A549 (cell line): Measurements from ENCODE around the gene ATP2C1. TPM values are rescaled to one million over a fixed set of nuclear protein-coding genes. Genes with fewer than 3 reads are reported as not detected.

ENCODE experiments used
- ATAC-seq, 2 experiments: fragments of 200-7000 bp in 1 of 2; fragments of >200 bp in 1 of 2; cut with Nextera tagmentation in 1 of 2; cut with Tn5 transposase in 1 of 2; 3 replicates each; pipeline versions ENCODE4 v1.8.0 to v1.9.1; 2018 to 2020; ENCODE audit warnings: mild to moderate bottlenecking in 1 of 2, moderate library complexity in 1 of 2
- CTCF ChIA-PET: fragments of 300-600 bp; sonication (Branson Sonifier 250); formaldehyde crosslinking; extraction: SDS; loops from one replicate; lab custom pipeline; 2021; ENCODE audit warnings: antibody characterized with exemption, inconsistent platforms; lab: Yijun Ruan, JAX
- POLR2A ChIA-PET: fragments of 350-600 bp; formaldehyde crosslinking; extraction: SDS; loops from one replicate; lab custom pipeline; 2021; ENCODE audit warnings: antibody characterized with exemption, inconsistent platforms; lab: Yijun Ruan, JAX
- DNase-seq, 2 experiments: peaks; one replicate each; pipeline versions ENCODE4 v3.0.0 to v3.0.0-alpha.2; 2011 to 2016; ENCODE audit warnings: low read depth in 1 of 2, low spot score in 1 of 2
- FAIRE-seq: peaks from 2 replicates; lab custom pipeline; 2011; peaks lifted over from hg19 to GRCh38; lab: Jason Lieb, UNC
- H3K27ac ChIP-seq, 2 experiments: fragments of >200 bp; sonication (Bioruptor Twin); formaldehyde crosslinking; 3 replicates each; pipeline ENCODE4 v1.5.1; 2016 to 2017
- H3K4me1 ChIP-seq: fragments of >200 bp; sonication (Bioruptor Twin); formaldehyde crosslinking; 3 replicates; pipeline ENCODE4 v1.6.1; 2016
- H3K4me2 ChIP-seq: fragments of >200 bp; sonication (Bioruptor Twin); formaldehyde crosslinking; 3 replicates; pipeline ENCODE4 v1.6.1; 2016
- H3K4me3 ChIP-seq: fragments of >200 bp; sonication (Bioruptor Twin); formaldehyde crosslinking; 3 replicates; pipeline ENCODE4 v1.5.1; 2016
- H3K9me3 ChIP-seq: fragments of >200 bp; sonication (Bioruptor Twin); formaldehyde crosslinking; 3 replicates; pipeline ENCODE4 v1.6.1; 2016
- BCL3 ChIP-seq: fragments of >200 bp; sonication (Bioruptor Twin); formaldehyde crosslinking; IDR thresholded peaks from 3 replicates; pipeline ENCODE4 v1.6.1; 2016
- BHLHE40 ChIP-seq: IDR thresholded peaks from 2 replicates; pipeline ENCODE4 v1.6.1; 2012; ENCODE audit warnings: low read depth, low read length, inconsistent platforms
- CBX2 ChIP-seq: fragments of 200-600 bp; sonication (generic); IDR thresholded peaks from 2 replicates; pipeline ENCODE4 v1.6.1; 2016; ENCODE audit warnings: low read depth, mild to moderate bottlenecking, borderline replicate concordance
- CBX8 ChIP-seq: fragments of 200-600 bp; sonication (generic); IDR thresholded peaks from 2 replicates; pipeline ENCODE4 v1.6.1; 2016
- CEBPB ChIP-seq, 2 experiments: fragments of >200 bp in 1 of 2; sonication (Bioruptor Twin) in 1 of 2; formaldehyde crosslinking in 1 of 2; IDR thresholded peaks; 2 replicates each; pipeline ENCODE4 v1.6.1; 2012 to 2016
- CHD2 ChIP-seq: fragments of 150-350 bp; IDR thresholded peaks from 2 replicates; pipeline ENCODE4 v1.6.1; 2014; ENCODE audit warnings: low read length; ENCODE audit not compliant: partially characterized antibody
- HDAC2 ChIP-seq: fragments of 200-600 bp; sonication (generic); IDR thresholded peaks from 2 replicates; pipeline ENCODE4 v1.6.1; 2016
- JUN ChIP-seq, 2 experiments: fragments of >200 bp; sonication (Bioruptor Twin); formaldehyde crosslinking; IDR thresholded peaks; 2 replicates in 1 of 2; 3 replicates in 1 of 2; pipeline ENCODE4 v1.6.1; 2016 to 2017
- JUNB ChIP-seq: fragments of >200 bp; sonication (Bioruptor Twin); formaldehyde crosslinking; IDR thresholded peaks from 2 replicates; pipeline ENCODE4 v1.6.1; 2016
- MAX ChIP-seq: IDR thresholded peaks from 2 replicates; pipeline ENCODE4 v1.6.1; 2012
- MAZ ChIP-seq: fragments of 150-350 bp; IDR thresholded peaks from 2 replicates; pipeline ENCODE4 v1.6.1; 2014; ENCODE audit warnings: antibody characterized with exemption, low read depth, low read length, borderline replicate concordance
- POLR2AphosphoS2 ChIP-seq: conservative IDR thresholded peaks from 2 replicates; pipeline ENCODE4 v1.6.1; 2012; ENCODE audit warnings: low read length, improper control_type of control experiment, inconsistent platforms
- RAD21 ChIP-seq, 2 experiments: fragments of >200 bp in 1 of 2; sonication (Bioruptor Twin) in 1 of 2; formaldehyde crosslinking in 1 of 2; IDR thresholded peaks in 1 of 2; conservative IDR thresholded peaks in 1 of 2; 2 replicates in 1 of 2; 3 replicates in 1 of 2; pipeline ENCODE4 v1.6.1; 2012 to 2018; ENCODE audit warnings: inconsistent platforms in 1 of 2
- RARB ChIP-seq: fragments of 250-450 bp; sonication (Bioruptor Pico); IDR thresholded peaks from 2 replicates; pipeline ENCODE4 v1.8.0; 2021; ENCODE audit warnings: mild to moderate bottlenecking, moderate library complexity
- REST ChIP-seq: fragments of 200-600 bp; sonication (generic); IDR thresholded peaks from 2 replicates; pipeline ENCODE4 v1.6.1; 2016; ENCODE audit warnings: antibody characterized with exemption, mild to moderate bottlenecking, moderate library complexity
- SREBF2 ChIP-seq: fragments of 450-650 bp; IDR thresholded peaks from 2 replicates; pipeline ENCODE4 v1.6.1; 2014; ENCODE audit warnings: mild to moderate bottlenecking, moderate library complexity
- ZSCAN20 ChIP-seq: fragments of 250-450 bp; sonication (Bioruptor Pico); IDR thresholded peaks from 2 replicates; pipeline ENCODE4 v1.8.0; 2022; ENCODE audit warnings: mild to moderate bottlenecking, moderate library complexity
- WGBS: methylation state at CpG from one replicate; pipeline ENCODE4 v1.1.6; 2017; ENCODE audit errors: missing lambda C conversion rate; 5-methylcytosine and 5-hydroxymethylcytosine counted together
- polyA plus RNA-seq, 4 experiments: library from polyadenylated mRNA; depleted of rRNA in 3 of 4; stranded (reverse); fragments of >200 nt; fragmentation: RNase III in 1 of 4; extraction: RNeasy Plus Mini Kit Qiagen cat#74134 plus additional on column Dnase treatment in 1 of 4; gene quantifications; 2 replicates in 3 of 4; 3 replicates in 1 of 4; pipeline ENCODE4 v1.2.3, GENCODE V29; 2011 to 2017

The ATP2C1 gene
- polyA plus RNA-seq, 2 of the 4 experiments (the other 2 are of a cell fraction), result 48.1 to 74.3 TPM

- TF ChIP-seq ZSCAN20 (CRISPR knock-in tag) (no peak), BCL3 (no peak)
These were observed 113.4 kb downstream of the ATP2C1 start (continued) for GRCh38 chr3:131007256-131007655.

- Histone ChIP-seq H3K4me2 (no peak overlapping the region), H3K27ac (no peak overlapping the region), H3K4me3 (no peak overlapping the region), H3K9me3 (no peaks in the 10 kb centered on the region), H3K4me1 (no peaks in the 10 kb centered on the region)
- ATAC-seq (no peak), DNase-seq (no peak), FAIRE-seq (no peak)
- ChIA-PET POLR2A (no interaction called here), CTCF (no interaction called here)
- TF ChIP-seq BHLHE40 (no peak), CEBPB (IDR thresholded peaks at IDR 0.05) (peak; percentile 51 to 60; a peak in 3 of 4 replicates)
- 94% methylated on average over 2 of the region's 2 CpGs for WGBS
These were observed 113.9 kb downstream of the ATP2C1 start for GRCh38 chr3:131007782-131008181.

- H3K4me3 ChIP-seq, result no peak overlapping the region
- no peak overlapping the region for H3K27ac ChIP-seq
- no peak for DNase-seq
- no peak for FAIRE-seq
- H3K4me2 ChIP-seq, result no peak overlapping the region
- no peaks in the 10 kb centered on the region for H3K4me1 ChIP-seq
- 100% methylated on average over 1 of the region's 1 CpG for WGBS
- CTCF ChIA-PET, result no interaction called here
- POLR2A ChIA-PET, result no interaction called here
- ATAC-seq, result no peak
- TF ChIP-seq CHD2, result no peak
- no peak for TF ChIP-seq RAD21 (conservative IDR thresholded peaks at IDR 0.05 in 1 of 2, IDR thresholded peaks at IDR 0.05 in 1 of 2)
- TF ChIP-seq SREBF2, result no peak
- H3K9me3 ChIP-seq, result no peaks in the 10 kb centered on the region
These were observed 114.4 kb downstream of the ATP2C1 start for GRCh38 chr3:131008326-131008725.

GRCh38 chr3:131009698-131010097, 115.8 kb downstream of the ATP2C1 start:
- no peak for ATAC-seq
- no peak for FAIRE-seq
- Histone ChIP-seq H3K9me3 (no peaks in the 10 kb centered on the region), H3K27ac (no peak overlapping the region), H3K4me1 (no peaks in the 10 kb centered on the region)
- 100% methylated on average over 1 of the region's 1 CpG for WGBS
- TF ChIP-seq JUNB, result no peak
- no peak for TF ChIP-seq RARB (CRISPR knock-in tag)
- no peak for TF ChIP-seq JUN (IDR thresholded peaks at IDR 0.05)
- no peak for TF ChIP-seq HDAC2
- TF ChIP-seq REST, result no peak
- TF ChIP-seq CBX8, result no peak
- TF ChIP-seq, all 56 proteins: peak for 0
- no peak overlapping the region for H3K4me2 ChIP-seq
- ChIA-PET CTCF (interaction anchor here (0.7 kb wide), 1 partner anchor 116 kb away, joined by 3 read pairs; no protein-coding TSS in a partner anchor), POLR2A (no interaction called here)
- DNase-seq, result no peak
- no peak overlapping the region for H3K4me3 ChIP-seq

GRCh38 chr3:131018970-131019369, 125.1 kb downstream of the ATP2C1 start:
- H3K4me1 ChIP-seq, result no peaks in the 10 kb centered on the region
- ATAC-seq, result no peak
- FAIRE-seq, result no peak
- no peak overlapping the region for H3K4me2 ChIP-seq
- TF ChIP-seq CBX2, result no peak
- TF ChIP-seq MAX, result no peak
- TF ChIP-seq MAZ, result no peak
- no peak for TF ChIP-seq JUN (IDR thresholded peaks at IDR 0.05)
- TF ChIP-seq POLR2AphosphoS2, result no peak
- DNase-seq, result no peak
- no peak overlapping the region for H3K27ac ChIP-seq
- ChIA-PET CTCF (interaction anchor here (1.3 kb wide), 1 partner anchor 13 kb away, joined by 3 read pairs; no protein-coding TSS in a partner anchor), POLR2A (no interaction called here)
- no peak overlapping the region for H3K4me3 ChIP-seq
- no peaks in the 10 kb centered on the region for H3K9me3 ChIP-seq
- 89% methylated on average over 3 of the region's 3 CpGs for WGBS
